DND-41 (cell line): ENCODE results near the gene OCIAD1.

Source experiments
- CTCF ChIP-seq: IDR thresholded peaks from 2 replicates; pipeline ENCODE4 v1.5.1; 2012; ENCODE audit warnings: borderline replicate concordance, low read length, moderate library complexity, mild to moderate bottlenecking; ENCODE audit not compliant: poor library complexity, severe bottlenecking; ENCODE audit errors: extremely low read depth
- EZH2 ChIP-seq: IDR thresholded peaks from 3 replicates; pipeline ENCODE4 v1.6.1; 2012; ENCODE audit warnings: borderline replicate concordance, low read depth, mild to moderate bottlenecking, moderate library complexity, low read length, inconsistent platforms; ENCODE audit not compliant: severe bottlenecking

- TF ChIP-seq CTCF (no peak), EZH2 (no peak)
Observed at GRCh38 chr4:48877827-48878535, 47.1 kb downstream of the OCIAD1 start.
